Measurements from ENCODE around the gene RFTN1.

Gene RFTN1

DNA sequence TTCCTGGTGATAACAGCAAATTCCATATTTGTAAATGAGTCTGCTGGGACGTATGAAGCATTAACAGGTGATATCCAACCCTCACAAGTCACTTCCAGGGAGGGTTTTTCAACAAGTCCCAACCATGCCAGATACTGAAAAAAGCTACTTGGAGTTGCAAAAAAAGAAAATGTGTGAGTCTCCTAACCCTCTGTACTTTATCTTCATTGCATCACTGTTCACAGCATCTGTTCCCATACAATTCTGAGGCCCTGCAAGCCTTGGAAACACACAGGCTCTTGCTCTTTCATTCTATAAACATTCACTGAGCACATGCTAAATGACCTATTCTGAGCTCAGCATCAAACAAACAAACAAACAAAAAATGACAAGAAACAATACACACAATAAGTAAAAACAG lies 120.8 kb downstream of the RFTN1 start:
- H3K4me3 ChIP-seq (ENCODE audit: low read depth, low read length) = no peak overlapping the region
- TF ChIP-seq, protein P1, sequence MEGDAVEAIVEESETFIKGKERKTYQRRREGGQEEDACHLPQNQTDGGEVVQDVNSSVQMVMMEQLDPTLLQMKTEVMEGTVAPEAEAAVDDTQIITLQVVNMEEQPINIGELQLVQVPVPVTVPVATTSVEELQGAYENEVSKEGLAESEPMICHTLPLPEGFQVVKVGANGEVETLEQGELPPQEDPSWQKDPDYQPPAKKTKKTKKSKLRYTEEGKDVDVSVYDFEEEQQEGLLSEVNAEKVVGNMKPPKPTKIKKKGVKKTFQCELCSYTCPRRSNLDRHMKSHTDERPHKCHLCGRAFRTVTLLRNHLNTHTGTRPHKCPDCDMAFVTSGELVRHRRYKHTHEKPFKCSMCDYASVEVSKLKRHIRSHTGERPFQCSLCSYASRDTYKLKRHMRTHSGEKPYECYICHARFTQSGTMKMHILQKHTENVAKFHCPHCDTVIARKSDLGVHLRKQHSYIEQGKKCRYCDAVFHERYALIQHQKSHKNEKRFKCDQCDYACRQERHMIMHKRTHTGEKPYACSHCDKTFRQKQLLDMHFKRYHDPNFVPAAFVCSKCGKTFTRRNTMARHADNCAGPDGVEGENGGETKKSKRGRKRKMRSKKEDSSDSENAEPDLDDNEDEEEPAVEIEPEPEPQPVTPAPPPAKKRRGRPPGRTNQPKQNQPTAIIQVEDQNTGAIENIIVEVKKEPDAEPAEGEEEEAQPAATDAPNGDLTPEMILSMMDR (IDR thresholded peaks at IDR 0.05; ENCODE audit: borderline replicate concordance, insufficient read depth, low read depth, low read length) = no peak

DNA sequence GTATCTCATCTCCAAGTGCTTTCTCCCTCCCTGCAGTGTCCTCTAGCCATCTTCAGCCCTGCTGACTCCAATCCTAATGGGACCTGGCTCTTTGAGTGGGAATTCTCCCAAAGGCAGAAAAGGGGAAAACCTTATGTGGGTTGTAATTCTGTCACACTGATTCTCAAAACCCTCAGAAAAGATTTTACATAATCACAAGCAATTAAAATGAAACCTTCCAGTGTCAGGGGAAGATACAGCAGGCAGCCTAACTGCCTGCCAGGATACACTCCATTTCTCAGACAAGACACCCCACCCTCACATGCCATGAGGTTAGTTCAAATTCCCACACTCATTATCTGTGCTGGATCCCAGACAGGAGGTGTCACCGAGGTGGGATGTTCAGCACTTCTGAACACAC lies 121.4 kb downstream of the RFTN1 start:
- TF ChIP-seq, protein P1 (IDR thresholded peaks at IDR 0.05; ENCODE audit: borderline replicate concordance, insufficient read depth, low read depth, low read length) = no peak
- H3K4me3 ChIP-seq (ENCODE audit: low read depth, low read length) = no peak overlapping the region

DNA sequence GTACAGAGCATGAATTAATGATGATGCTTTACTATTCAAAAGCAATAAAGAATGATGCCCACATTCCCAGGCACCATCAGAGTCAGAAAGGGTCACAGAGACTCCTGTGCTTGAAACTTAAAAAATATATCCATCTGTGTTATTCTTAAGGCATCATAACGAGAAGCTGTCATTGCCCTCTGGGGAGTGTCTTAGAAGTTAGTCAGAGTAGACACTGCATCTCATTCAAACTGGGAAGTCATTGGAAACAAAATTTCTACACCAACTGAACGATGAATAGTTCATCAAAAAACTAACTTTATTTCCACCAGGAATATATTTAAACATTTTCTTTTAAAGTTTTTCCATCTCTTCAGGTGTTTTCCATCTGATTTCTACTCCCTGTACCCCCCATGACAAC lies 122.9 kb downstream of the RFTN1 start:
- no peak overlapping the region for H3K4me3 ChIP-seq (ENCODE audit: low read depth, low read length)
- TF ChIP-seq, protein P1 (IDR thresholded peaks at IDR 0.05; ENCODE audit: borderline replicate concordance, insufficient read depth, low read depth, low read length) = no peak

DNA sequence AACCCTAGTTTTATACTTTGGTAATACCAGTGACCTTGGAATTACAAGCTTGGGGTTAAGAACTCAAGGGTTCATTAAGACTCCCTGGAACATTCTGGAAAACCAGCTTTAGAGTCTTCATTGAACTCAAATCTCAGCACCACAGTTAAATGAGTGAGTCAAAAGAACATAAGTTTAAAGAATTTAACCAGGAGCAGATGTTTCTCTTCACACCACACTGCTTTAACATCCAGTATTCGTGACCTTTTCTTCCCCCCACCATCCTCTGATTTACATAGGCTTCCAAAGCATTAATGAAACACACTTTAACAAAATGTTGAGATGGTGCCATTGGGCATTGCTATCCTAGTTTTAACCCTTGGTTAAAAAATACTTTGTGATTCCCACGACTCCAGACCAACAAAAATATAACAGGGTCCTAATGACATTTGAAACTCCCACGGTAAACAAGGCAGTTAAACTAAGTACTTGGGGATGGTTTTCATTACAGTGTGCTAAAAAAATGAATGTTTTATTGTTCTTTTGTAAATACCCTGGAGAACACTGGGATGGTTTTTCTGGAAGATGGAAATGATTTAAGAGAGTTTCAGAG lies 124.6 kb downstream of the RFTN1 start:
- H3K4me3 ChIP-seq (ENCODE audit: low read depth, low read length) = no peak overlapping the region
- TF ChIP-seq, protein P1 (IDR thresholded peaks at IDR 0.05; ENCODE audit: borderline replicate concordance, insufficient read depth, low read depth, low read length) = no peak

DNA sequence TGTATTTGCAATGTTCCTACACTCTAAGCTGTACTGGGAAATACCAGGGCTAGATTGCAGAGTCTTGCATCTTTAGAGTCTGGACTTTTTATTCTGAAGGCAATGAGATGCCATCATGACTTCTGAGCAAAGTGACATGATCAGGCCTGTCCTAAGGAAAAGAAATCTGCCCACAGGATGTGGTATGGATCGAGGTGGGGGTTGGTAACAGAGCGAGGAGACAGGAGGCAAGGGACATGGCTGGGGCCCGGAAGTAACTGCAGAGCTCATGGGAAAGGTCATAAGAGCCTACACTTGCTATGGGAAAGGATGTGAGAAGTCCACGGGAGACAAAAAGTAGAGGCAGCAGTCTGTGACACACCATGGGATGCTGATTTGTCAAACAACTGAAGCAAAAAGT lies 126.9 kb downstream of the RFTN1 start:
- no peak overlapping the region for H3K4me3 ChIP-seq (ENCODE audit: low read depth, low read length)
- TF ChIP-seq, protein P1 (IDR thresholded peaks at IDR 0.05; ENCODE audit: borderline replicate concordance, insufficient read depth, low read depth, low read length) = no peak

DNA sequence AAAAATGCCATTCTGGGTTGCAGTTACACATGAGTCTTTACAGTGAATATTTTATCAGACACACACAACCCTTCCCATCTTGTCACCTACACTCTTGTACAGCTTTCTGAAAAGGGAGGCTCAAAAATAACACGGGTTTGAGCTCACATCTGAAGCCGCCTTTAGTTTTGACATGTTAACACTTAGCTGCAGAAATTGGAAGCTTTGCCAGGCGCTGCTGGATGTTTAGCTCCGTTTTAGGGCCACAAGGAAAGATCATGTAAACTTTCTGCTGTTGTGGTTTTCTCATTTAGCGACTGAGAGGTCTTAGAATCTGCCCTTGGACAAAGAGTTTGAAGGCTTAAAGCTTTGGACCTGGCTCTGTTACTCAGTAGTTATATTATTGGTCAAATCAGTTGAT lies 128.3 kb downstream of the RFTN1 start:
- TF ChIP-seq, protein P1 (IDR thresholded peaks at IDR 0.05; ENCODE audit: borderline replicate concordance, insufficient read depth, low read depth, low read length) = no peak
- H3K4me3 ChIP-seq (ENCODE audit: low read depth, low read length) = no peak overlapping the region

DNA sequence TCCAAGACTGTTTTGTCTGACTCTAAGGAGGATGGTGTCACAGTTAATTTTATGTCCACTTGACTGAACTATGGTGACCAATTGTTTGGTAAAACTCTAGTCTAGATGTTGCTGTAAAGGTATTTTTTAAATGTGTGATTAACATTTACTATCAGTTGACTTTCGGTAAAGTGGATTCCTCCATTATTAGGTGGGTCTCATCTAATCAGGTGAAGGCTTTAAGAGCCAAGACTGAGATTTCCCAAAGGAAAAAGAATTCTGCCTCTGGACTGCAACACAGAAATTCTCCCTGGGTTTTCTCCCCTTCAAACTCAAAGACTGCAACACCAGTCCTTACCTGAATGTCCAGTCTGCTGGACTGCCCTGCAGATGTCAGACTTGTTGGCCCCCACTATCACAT lies 129.6 kb downstream of the RFTN1 start:
- no peak overlapping the region for H3K4me3 ChIP-seq (ENCODE audit: low read depth, low read length)
- TF ChIP-seq, protein P1 (IDR thresholded peaks at IDR 0.05; ENCODE audit: borderline replicate concordance, insufficient read depth, low read depth, low read length) = no peak
